GM12874 (cell line): ENCODE data around the gene IGF1R.

Source experiments
- CTCF ChIP-seq: IDR thresholded peaks from 2 replicates; pipeline ENCODE4 v1.5.1; 2011; ENCODE audit warnings: low read depth, mild to moderate bottlenecking, control low read depth, low read length, moderate library complexity; ENCODE audit not compliant: insufficient read depth

The IGF1R gene

DNA sequence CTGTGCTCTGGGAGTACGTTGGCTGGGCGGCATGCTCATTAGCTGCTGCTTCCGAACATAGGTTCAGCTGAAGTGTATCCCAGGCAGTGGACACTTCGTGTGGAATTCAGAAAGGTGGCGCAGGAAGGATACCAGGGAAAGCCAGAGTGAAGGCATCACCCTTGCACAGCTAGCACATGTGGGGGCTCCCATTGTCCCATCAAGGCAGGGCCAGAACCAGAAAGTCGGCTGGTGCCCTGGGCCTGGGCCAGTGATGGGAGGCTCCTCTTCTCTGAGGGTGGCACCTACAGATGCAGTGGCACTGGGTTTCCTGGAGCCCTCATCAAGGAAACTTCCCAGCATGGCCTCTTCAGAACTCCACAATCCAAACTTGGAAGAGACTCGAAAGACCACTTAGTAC, 302.7 kb downstream of the IGF1R start:
- TF ChIP-seq CTCF: no peak

DNA sequence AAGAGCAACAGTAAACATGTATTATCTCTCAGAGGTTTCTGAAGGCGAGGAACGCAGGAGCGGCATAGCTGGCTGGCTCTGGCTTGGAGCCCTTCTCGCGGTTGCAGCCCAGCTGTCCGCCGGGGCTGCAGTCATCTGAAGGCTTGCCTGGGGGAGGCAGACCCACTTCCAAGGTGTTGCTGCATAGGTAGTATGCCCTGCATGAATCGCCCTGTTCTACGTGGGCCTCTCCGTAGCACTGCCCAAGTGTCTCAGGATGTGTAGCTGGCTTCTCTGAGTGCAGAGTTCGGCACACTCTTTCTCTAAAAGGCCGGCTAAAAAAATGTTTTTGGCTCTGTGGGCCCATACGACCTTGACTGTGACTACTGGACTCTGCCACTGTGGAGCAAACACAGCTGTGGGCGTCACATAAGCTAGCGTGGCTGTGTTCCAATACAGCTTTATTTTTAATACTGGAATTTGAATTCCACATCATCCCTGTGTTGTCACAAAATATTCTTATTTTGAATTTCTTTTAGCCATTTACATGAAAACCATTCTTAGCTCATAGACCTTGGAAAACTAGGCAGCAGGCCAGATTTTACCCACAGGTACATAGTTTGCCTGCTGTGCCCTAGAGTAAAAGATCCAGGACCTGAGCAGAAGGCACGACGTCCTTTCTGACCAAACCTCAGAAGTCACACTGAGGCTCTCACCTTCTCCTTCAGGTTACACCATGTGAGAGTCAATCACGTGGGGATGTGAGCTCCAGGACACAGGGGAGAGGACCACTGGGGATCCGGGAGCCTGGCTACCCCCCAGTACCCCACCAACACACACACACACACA, 303.4 kb downstream of the IGF1R start:
- no peak for TF ChIP-seq CTCF

- no peak for TF ChIP-seq CTCF
These were observed 304.1 kb downstream of the IGF1R start for GRCh38 chr15:98952381-98952803.

DNA sequence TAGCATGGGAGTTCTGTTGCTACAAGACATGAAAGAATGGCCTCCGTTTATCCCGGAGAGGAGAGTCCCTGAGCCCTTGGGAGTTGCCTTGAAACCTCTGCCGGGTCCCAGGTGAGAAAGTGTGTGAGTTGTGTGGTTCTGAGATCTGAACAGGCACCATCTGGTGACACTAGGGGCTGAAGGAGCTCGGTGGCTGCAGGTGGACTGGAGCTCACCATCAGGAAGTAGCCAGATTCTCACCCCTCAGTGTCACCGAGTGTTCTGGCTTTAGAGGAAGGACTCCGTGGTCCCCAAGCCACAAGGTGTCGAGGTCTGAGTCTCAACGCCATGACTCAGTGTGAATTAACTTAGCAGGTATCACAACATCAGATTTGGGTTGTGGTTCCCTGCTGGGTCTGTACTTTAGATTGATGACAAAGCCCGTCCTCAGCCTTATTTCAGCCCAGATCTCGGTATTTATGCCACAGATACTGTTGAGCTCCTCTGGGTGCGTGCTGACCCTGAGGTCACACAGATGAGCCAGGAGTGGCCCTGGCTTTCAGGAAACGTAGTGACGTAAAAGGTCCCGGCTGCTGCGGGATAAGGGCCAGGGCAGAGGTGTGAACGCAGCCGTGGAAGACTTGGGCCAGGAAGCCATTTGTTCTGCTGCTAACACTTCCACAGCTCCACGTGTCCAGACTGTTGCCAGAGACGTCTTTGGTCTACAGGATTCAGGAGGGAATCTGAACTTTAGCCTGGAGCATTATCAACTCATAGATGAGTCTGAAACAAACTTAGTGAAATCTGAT, 304.9 kb downstream of the IGF1R start:
- no peak for TF ChIP-seq CTCF

GRCh38 chr15:98953968-98954367, 305.6 kb downstream of the IGF1R start:
- no peak for TF ChIP-seq CTCF

GRCh38 chr15:98954411-98954810, 306.1 kb downstream of the IGF1R start:
- TF ChIP-seq CTCF: no peak

DNA sequence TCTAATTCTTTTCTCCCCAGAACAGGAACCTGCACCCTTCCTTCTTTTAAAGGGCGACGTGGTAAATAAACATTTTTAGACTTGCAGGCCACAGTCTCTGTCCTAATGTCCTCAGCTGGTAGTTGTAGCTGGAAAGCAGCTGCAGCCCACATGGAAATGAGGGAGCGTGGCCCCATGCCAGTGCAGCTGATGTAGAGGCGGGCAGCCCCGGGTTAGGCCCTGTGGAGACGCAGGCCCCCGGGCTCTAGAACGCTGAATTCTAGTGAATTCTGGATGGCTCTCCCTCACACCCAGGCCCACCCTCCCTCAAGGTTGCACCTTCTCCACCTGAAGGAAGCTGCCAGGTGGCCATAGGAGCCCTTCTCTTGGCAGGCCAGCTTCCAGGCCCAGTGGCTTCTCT, 307.0 kb downstream of the IGF1R start:
- TF ChIP-seq CTCF: no peak
